DOHH2 (cell line): ENCODE measurements around the gene EPB41L4B.

Experiments
- H3F3A ChIP-seq: fragments of 200-600 bp; sonication (generic), shearing (Covaris generic); 2 replicates; pipeline ENCODE4 v1.6.0; 2016; ENCODE audit warnings: antibody characterized with exemption, mild to moderate bottlenecking; ENCODE audit not compliant: control insufficient read depth, insufficient read depth
- H3K27ac ChIP-seq: fragments of 200-600 bp; sonication (generic); 2 replicates; pipeline ENCODE4 v1.5.1; 2014; ENCODE audit warnings: low read depth, mild to moderate bottlenecking, low read length, moderate library complexity
- H3K27me3 ChIP-seq: fragments of 200-600 bp; sonication (generic); 2 replicates; pipeline ENCODE4 v1.6.1; 2014; ENCODE audit warnings: mild to moderate bottlenecking, low read length, mixed read lengths; ENCODE audit not compliant: control insufficient read depth
- H3K36me3 ChIP-seq: fragments of 200-600 bp; sonication (generic); 2 replicates; pipeline ENCODE4 v1.6.1; 2014; ENCODE audit warnings: mild to moderate bottlenecking, low read length, moderate library complexity, mixed read lengths; ENCODE audit not compliant: control insufficient read depth
- H3K4me1 ChIP-seq: fragments of 200-600 bp; sonication (generic); 2 replicates; pipeline ENCODE4 v1.6.1; 2014; ENCODE audit warnings: mild to moderate bottlenecking, low read length, mixed read lengths; ENCODE audit not compliant: control insufficient read depth
- H3K4me2 ChIP-seq: fragments of 200-600 bp; sonication (generic); 2 replicates; pipeline ENCODE4 v1.6.0; 2014; ENCODE audit warnings: mild to moderate bottlenecking, low read length, moderate library complexity
- H3K4me3 ChIP-seq: fragments of 200-600 bp; sonication (generic); 2 replicates; pipeline ENCODE4 v1.5.1; 2014; ENCODE audit warnings: mild to moderate bottlenecking, low read length, mixed read lengths
- H3K79me2 ChIP-seq: fragments of 200-600 bp; sonication (generic); 2 replicates; pipeline ENCODE4 v1.6.1; 2014; ENCODE audit warnings: mild to moderate bottlenecking, low read length, mixed read lengths; ENCODE audit not compliant: control insufficient read depth
- H3K9me2 ChIP-seq: fragments of 200-600 bp; sonication (generic); replicated peaks from 2 replicates; pipeline ENCODE4 v1.6.1; 2014; ENCODE audit warnings: mild to moderate bottlenecking, low read length, mixed read lengths; ENCODE audit not compliant: control insufficient read depth
- H3K9me3 ChIP-seq: fragments of 200-600 bp; sonication (generic); 2 replicates; pipeline ENCODE4 v1.6.1; 2014; ENCODE audit warnings: antibody characterized with exemption, low read length, mixed read lengths; ENCODE audit not compliant: control insufficient read depth, insufficient read depth
- H4K20me1 ChIP-seq: fragments of 200-600 bp; sonication (generic); 2 replicates; pipeline ENCODE4 v1.6.0; 2014; ENCODE audit warnings: low read depth, mild to moderate bottlenecking, antibody characterized with exemption, low read length, moderate library complexity; ENCODE audit not compliant: control insufficient read depth, insufficient read depth
- EZH2phosphoT487 ChIP-seq: fragments of 200-600 bp; sonication (generic); IDR thresholded peaks from 2 replicates; pipeline ENCODE4 v1.6.1; 2017; ENCODE audit warnings: borderline replicate concordance, mild to moderate bottlenecking, antibody characterized with exemption, low read length, moderate library complexity, mixed read lengths
- TF ChIP-seq, protein P1 (sequence below): fragments of 200-600 bp; sonication (generic); IDR thresholded peaks from one replicate; pipeline ENCODE4 v1.5.1; 2014; ENCODE audit warnings: antibody characterized with exemption, mild to moderate bottlenecking, low read depth, low read length; ENCODE audit not compliant: poor library complexity, severe bottlenecking

EPB41L4B gene

DNA sequence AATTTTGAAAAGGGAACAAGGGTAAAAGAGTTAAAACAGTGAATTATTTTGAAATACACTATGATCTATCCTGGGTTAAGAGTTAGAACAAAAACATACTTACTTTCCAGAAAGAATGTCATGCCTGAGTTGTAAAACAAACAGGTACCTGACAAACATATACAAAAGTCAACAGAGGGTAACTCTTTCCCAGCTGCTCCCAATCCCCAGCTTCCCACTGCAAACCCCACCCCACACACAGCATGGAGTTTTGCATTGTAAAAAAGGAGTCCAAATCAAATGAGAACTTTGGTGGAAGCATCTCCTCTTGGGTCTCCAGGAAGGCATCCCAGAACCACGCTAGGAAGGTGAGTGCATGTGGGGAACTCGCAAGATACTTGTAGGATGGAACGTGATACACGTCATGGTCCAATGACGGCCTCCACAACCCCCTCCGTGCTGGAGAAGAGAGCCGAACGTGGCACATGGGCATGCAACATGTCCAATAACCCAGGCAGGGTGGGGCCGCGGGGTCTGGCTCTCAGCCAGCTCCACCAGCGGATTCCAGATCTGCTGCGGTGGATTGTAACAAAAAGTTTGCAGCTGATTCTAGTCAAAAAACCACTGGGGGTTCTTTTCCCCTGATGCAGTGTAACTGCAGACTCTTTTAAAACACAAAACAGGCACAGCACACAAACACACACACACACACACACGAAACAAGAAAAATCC is 55.8 kb downstream of the EPB41L4B start:
- Histone ChIP-seq H4K20me1 (no peaks in the 10 kb centered on the region), H3K4me3 (no peak overlapping the region), H3K27ac (no peak overlapping the region), H3K27me3 (no peaks in the 10 kb centered on the region), H3K9me2 (no peaks in the 10 kb centered on the region), H3K4me2 (no peak overlapping the region), H3K4me1 (no peaks in the 10 kb centered on the region), H3F3A (no peaks in the 10 kb centered on the region), H3K79me2 (no peaks in the 10 kb centered on the region), H3K36me3 (no peaks in the 10 kb centered on the region), H3K9me3 (no peaks in the 10 kb centered on the region)
- TF ChIP-seq, protein P1, sequence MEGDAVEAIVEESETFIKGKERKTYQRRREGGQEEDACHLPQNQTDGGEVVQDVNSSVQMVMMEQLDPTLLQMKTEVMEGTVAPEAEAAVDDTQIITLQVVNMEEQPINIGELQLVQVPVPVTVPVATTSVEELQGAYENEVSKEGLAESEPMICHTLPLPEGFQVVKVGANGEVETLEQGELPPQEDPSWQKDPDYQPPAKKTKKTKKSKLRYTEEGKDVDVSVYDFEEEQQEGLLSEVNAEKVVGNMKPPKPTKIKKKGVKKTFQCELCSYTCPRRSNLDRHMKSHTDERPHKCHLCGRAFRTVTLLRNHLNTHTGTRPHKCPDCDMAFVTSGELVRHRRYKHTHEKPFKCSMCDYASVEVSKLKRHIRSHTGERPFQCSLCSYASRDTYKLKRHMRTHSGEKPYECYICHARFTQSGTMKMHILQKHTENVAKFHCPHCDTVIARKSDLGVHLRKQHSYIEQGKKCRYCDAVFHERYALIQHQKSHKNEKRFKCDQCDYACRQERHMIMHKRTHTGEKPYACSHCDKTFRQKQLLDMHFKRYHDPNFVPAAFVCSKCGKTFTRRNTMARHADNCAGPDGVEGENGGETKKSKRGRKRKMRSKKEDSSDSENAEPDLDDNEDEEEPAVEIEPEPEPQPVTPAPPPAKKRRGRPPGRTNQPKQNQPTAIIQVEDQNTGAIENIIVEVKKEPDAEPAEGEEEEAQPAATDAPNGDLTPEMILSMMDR: no peak
- no peak for TF ChIP-seq EZH2phosphoT487

DNA sequence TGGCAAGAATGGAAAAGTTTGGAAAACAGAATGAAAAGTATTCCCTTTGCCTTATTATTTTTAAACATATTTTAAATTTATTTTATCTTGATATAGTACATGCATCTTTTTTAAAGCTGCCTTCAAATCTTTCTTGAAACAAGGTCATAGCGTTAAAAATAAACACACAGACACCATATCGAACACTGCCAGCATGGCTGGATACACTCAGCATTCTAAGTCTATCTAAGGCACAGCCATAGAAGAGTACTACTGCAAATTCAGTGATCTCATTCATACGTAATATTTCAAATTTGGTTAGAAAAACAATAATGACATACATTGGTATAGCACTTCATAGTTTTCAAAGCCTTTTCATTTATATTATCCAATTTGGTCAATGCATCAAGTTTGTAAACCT is 57.5 kb downstream of the EPB41L4B start:
- no peak overlapping the region for H3K4me3 ChIP-seq
- H3K36me3 ChIP-seq: no peaks in the 10 kb centered on the region
- H3K27ac ChIP-seq: no peak overlapping the region
- no peaks in the 10 kb centered on the region for H3K4me1 ChIP-seq
- TF ChIP-seq EZH2phosphoT487: no peak
- TF ChIP-seq, protein P1: no peak
- no peak overlapping the region for H3K4me2 ChIP-seq
- no peaks in the 10 kb centered on the region for H4K20me1 ChIP-seq
- H3K27me3 ChIP-seq: 0 out of 2 replicates have a peak, but pooled peaks cover 1% of the 10 kb centered on the region
- no peaks in the 10 kb centered on the region for H3F3A ChIP-seq
- no peaks in the 10 kb centered on the region for H3K9me3 ChIP-seq
- no peaks in the 10 kb centered on the region for H3K9me2 ChIP-seq
- no peaks in the 10 kb centered on the region for H3K79me2 ChIP-seq

- no peak overlapping the region for H3K4me2 ChIP-seq
- H3K9me2 ChIP-seq: no peaks in the 10 kb centered on the region
- H3K79me2 ChIP-seq: no peaks in the 10 kb centered on the region
- 0 out of 2 replicates have a peak, but pooled peaks cover 2% of the 10 kb centered on the region for H3K27me3 ChIP-seq
- H3K4me1 ChIP-seq: no peaks in the 10 kb centered on the region
- H3K27ac ChIP-seq: no peak overlapping the region
- no peaks in the 10 kb centered on the region for H3K36me3 ChIP-seq
- no peaks in the 10 kb centered on the region for H4K20me1 ChIP-seq
- no peaks in the 10 kb centered on the region for H3K9me3 ChIP-seq
- no peak for TF ChIP-seq EZH2phosphoT487
- TF ChIP-seq, protein P1: no peak
- H3K4me3 ChIP-seq: no peak overlapping the region
- no peaks in the 10 kb centered on the region for H3F3A ChIP-seq
These were observed 62.2 kb downstream of the EPB41L4B start for GRCh38 chr9:109258481-109259302.
